ENCODE data around the gene BAZ1A.

The BAZ1A gene

DNA sequence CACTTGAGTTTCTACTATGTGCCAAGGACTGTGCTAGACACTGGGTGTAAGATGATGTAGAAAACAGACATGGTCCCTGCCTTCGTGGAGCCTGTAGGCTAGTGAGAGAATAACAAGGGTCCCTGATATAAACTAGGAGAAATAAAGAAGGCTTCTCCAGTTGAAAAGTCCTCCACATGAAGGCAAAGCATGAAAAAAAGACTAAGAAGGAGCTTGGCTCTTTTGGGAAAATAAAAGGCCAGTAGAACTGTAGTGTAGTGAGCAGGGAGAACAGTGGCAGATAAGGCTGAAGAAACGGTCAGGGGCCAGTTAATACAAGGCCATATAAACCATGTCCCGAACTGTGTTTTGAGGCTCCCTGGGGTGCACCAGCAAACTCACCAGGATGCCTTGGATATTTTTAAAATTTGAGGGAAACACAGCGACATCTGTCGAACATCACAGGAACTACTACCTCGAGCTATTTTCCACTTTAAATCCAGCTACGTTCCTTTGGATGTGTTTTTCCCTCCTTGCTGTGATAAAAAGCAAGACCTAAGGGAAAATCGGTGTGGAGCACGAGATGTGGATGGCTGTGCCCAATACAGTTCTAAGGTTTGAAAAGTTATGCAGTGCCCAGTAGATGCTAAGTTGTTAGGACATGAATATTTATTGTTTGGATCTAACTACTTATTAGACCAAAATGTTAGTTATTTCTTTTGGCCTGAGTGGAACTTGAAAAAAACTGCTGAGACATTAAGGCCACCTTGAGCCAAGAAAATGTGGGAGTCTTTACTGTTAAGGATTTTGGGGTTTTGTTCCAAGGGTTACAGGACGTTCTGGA, 152.2 kb downstream of the BAZ1A start:
- DNase-seq (ENCODE audit: low read depth in 2 of 2): no peak

DNA sequence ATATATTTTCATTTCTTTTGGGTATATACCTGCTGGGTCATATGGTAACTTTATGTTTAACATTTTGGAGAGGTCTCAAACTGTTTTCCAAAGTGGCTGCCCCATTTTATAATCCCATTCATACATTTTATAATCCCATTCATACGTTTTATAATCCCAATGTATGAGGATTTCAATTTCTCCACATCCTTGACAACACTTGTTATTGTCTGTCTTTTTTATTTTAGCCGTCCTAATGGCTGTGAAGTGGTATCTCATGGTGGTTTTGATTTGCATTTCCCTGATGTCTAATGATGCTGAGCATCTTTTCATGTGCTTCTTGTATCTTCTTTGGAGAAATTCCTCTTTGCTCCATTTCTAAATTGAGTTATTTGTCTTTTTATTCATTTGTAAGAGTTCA, 154.0 kb downstream of the BAZ1A start:
- no peak for DNase-seq (ENCODE audit: low read depth in 2 of 2)

DNA sequence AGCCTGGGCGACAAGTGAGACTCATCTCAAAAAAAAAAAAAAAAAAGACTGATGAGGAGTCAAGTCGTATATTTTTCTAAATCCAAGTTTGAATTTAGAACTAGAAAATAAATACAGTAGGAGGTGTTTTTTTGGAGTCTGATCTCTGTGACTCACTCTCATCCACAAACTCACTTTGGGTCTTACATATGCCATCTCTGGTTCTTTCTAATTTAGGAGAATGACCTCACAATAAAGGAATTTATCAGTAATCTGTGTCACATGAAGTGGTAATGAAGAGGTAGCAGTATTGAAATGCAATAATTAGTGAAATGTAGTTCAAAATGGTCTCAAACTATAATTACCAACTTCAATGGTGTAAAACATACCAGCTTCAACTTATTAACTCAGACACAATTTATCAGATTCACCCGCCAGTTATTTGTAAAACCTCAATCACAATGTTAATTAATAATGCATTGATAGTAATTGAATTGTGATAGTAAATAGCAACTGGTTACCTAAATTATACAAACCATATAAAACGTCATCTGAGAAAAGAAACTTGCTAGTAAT, 156.3 kb downstream of the BAZ1A start:
- no peak for DNase-seq (ENCODE audit: low read depth in 2 of 2)

DNA sequence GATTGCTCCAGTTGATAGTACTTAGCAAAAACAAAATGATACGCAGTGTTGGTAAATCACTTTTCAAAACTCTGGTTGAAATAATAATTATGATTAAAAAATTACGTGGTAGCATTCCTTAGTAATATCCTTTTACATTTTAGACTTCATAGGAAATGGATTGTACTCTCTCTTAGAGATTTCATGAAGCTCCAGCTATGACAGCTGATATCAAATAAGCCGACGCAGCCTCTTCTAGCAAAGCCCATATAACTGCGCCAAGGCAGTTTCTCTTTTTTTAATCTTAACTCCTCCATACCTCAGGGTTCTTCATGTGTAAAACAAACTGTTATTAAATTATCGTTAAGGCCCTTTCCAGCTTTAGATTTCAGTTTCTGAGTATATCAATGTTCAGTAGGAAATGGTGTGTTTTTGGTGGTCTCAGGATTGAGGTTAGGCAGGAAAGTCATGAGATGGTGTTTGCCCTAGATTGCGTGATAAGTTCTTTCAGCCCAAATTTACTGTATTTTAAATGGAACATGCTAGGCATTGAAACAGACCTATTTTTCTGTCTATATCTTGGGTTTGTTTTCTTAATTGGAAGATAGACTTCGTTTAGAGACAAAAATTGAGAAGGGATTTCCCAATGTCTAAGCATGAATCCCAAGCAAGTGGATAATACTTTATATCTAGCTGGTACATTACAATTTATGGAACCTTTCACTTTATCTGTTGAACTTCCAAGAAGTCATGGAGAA, 159.9 kb downstream of the BAZ1A start:
- no peak for DNase-seq (ENCODE audit: low read depth in 2 of 2)

DNA sequence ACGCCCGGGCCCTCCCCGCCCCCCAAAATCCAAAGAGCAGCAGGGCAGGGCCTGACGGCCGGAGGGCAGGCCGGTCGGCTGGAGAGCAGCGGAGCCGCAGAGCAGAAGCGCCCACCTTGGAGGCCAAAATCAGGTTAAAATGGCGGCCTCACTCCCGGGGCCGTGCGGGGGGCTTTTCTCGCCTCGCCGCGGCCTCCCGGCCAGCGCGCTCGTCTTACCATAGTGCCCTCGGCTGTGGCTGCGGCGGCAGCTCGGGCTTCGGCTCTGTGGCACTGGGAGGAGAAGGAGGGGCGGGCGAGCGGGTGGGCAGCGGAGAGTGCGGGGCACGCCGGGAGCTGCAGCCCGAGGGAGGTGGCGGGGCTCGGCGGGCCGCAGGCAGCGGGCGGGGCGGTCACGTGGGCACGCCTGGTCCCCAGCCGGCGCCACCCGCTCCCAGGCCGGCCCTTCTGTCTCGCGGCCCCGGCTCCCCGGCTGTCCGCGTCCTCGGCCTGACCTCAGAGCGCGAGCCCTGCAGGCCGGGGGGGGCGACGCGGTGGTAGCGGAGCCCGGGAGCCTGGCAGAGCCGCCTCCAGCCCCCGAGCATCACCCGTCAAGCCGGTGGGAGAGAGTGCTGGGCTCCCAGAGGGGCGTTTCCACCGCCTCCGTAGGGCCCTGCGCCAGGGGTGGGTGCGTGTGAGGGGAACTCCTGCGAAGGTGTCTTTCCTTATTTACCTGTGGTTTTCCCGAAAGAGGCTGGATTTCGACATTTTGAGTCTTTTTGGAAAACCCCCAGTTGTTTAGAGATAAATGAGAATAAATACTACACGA, 160.6 kb downstream of the BAZ1A start, which contains the start of gene CFL2:
Gene CFL2 (minus strand): TSS at position 274 of the 807 bp plus-strand sequence. CDS start 53 bp downstream, at position 221.
- DNase-seq (ENCODE audit: low read depth in 2 of 2): no peak

DNA sequence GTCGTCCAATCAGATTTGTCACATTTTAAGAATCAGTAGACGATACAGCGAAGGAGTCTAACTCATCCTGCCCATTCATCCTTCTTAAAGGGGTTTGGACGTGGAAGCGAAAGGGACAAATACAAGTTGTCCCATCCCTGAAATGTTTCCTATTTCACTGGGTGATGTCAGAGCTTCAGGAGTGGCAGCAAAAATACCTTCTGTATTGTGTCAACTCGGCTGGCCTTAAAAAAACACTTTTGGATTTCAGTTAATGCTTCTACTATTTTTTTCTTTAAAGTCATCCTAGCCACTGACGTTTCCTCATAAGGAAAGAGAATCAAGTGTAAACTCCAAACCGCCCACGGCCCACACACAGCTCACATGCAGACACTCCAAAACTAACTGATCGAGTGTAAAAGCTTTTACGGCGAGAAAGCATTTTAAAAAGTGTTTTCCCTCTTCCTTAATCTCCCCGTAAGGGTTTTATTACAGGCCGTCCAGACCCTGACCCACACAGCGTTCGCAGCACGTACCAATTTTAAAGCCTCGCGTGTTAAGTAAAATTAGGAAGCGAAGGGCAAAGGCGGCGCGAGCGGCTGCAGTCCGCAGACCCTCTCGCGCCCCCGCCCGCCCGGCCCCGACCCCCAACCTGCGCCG, 161.4 kb downstream of the BAZ1A start:
- no peak for DNase-seq (ENCODE audit: low read depth in 2 of 2)

DNA sequence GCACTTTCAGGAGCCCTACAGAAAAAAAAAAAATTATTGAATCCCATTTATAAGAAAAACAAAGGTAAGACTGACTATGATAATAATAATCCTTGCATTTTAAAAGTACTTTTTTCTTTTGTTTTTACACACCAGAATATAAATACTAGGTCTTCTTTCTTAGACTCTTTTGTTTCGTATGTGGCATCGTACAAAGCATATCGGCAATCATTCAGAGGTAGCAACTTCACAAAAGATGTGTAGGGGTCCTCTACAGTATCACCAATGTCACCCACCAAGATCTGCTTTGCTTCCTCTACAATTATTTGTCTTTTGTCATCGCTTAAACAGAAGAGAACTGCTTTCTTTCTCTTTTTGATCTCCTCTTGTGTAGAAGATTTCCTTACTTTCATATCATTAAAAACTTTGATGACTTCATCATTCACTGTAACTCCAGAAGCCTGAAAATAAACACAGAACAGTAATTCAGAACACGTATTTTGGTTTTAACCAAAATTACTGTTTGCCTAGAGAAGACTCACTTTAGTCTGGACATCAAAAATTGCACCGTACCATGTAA, 162.0 kb downstream of the BAZ1A start:
- no peak for DNase-seq (ENCODE audit: low read depth in 2 of 2)

DNA sequence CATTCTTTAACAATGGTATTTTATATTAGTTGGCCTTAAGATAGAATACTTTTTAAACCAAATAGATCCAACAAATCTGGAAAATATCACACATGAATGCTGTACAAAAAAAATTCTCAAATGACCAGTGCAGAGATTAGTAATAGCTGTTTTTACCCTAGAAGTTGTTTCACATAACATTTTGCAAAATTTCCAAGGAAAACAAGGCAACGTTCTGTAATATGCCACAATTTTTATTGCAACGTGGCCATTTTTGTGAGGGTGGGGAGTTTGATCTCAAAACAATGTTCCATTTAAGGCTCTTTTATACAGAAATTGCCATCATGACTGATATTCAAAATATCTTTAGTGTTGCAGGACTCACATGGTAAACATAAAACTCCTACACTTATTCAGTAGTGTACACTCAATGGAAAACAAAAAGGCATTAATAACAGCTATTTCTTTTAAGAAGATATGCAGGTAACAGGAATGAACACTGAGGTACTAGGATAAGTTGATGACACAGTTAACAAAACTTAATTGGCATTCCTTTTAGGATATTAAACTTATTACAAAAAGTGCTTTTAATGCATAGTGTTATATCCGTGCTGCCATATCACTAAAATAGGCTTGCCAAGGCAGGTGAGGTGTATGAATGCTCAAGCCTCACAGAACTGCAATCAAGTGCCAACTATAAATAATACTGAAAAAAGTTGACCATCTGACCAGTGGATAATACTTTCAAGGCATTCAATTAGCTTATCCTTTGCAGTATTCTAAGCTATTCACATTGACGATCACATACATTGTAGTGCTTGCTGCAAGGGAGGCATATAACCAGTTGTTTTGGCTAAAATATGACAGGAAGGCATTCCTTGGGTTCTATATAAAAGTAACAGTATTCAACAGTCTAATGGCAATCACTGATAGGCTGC, 163.1 kb downstream of the BAZ1A start:
- DNase-seq (ENCODE audit: low read depth in 2 of 2): no peak

DNA sequence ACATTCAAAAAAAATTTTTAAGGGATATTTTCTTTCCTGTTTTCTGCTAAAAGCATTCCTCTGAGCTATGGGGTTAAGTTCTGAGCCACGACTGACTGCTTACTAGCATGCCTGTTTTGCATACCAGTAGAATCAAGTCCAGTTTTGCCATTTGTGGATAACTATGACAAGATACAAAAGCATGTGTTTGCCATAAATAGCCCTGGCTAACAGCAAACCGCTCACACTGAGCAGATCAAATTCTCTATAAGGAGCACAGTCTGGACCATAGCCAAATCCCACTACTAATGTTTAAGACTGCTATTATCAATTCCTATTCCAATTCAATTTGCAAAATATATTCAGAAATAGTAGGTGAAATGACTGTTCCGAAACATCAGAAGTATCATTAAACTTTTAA, 164.0 kb downstream of the BAZ1A start:
- DNase-seq (ENCODE audit: low read depth in 2 of 2): peak; percentile 92

DNA sequence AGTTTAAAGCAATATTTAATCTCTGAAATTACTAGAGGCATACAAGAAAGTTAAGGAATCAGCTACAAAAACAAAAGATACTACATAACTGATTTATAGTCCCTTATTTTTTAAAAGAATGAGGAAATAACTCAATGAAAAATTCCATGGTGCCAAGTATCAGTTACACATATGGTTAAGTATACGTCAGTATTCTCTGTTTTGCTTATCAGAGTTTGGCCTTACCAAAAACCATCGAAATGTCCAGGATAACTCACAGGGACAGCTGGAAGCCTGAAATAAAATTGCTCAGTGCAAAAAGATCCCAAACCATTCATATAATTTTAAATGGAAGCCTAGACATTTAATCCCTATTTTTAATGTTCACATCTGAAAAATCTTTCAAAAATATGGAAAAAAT, 164.4 kb downstream of the BAZ1A start:
- no peak for DNase-seq (ENCODE audit: low read depth in 2 of 2)

DNA sequence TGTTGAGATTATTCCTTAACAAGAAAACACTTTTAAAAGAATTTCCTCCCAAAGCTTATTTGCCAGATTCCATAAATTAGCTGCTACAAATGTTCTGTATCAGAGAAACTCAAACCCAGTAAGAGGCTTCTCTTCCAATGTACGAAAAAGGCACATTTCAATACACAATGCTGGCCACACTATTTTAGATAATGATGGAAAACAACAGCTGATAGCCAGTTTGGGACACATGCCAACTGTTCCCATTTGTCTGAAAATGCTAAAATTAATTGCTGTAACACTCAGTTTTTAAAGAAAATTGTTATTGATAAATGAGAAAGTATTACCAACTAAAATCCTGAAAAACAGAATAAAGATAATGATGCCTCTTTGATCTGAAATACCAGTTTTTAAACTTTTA, 165.2 kb downstream of the BAZ1A start:
- DNase-seq (ENCODE audit: low read depth in 2 of 2): no peak

DNA sequence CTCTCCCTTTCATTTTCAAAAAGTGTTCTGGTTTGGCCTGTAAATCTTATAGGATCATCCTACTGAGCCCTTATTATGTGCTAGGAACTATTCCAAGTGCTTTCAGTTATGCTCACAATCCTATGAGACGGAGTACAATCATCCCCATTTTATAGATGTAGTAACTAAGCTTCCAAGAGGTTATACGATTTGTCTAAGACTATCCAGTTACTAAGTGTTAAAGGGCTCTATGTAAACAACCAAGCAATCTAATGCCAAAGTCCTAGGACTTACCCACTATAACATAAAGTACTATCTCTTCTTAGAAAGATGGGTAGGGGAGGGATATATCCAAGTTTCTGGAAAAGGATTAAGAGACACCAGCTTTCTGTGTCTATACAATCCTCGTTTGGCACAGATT, 167.4 kb downstream of the BAZ1A start:
- no peak for DNase-seq (ENCODE audit: low read depth in 2 of 2)

All from fibroblast of skin of left biceps (primary cell).